ENCODE results near the gene SNURF.
"Not testable (repeated sequence)": the region's sequence is repeated elsewhere in the genome, so short reads cannot be mapped to it uniquely, and the experiment has no call there.

The SNURF gene

DNA sequence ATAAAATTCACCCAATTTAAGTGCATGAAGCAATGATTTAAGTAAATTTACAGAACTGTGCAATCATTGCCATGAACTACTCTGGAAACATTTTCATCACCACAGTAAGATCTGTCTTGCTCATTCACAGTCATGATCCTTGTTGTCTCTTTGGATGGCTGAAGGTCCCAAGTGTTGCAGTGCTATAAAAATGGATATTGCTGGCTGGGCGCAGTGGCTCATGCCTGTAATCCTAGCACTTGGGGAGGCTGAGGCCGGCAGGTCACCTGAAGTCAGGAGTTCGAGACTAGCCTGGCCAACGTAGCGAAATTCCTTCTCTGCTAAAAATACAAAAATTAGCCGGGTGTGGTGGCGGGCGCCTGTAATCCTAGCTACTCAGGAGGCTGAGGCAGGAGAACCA is 17.0 kb downstream of the SNURF start:
- DNase-seq: no peak

DNA sequence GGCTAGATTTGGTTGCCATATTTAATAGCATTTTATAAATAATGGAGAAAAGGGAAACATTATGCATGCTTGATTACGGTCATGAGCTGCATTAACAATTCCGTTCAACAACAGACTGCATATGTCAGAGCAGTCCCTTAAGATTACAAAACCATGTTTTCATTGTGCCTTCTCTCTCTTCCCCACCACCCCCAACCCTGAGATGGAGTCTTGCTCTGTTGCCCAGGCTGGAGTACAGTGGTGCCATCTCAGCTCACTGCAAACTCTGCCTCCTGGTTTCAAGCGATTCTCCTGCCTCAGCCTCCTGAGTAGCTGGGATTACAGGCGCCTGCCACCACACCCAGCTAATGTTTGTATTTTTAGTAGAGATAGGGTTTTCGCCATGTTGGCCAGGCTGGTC is 17.9 kb downstream of the SNURF start:
- DNase-seq: not testable (repeated sequence)

DNA sequence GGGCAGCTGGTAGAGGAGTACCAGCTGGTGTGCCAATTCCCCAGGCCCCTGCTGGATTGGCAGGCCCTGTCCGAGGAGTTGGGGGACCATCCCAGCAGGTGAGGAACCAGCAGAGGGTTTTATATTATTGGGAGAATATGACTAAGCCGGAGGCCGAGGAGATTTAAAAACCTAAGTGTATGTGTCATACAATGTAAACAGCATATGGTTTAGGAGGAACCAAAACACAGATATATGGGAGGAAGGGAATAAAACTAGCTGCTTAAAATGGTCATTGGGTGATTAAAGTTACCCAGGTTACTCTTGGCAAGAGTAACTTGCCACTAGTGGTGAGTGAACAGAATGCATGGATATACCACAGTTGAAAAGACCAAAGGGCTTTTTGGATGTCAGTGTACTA is 22.1 kb downstream of the SNURF start:
- DNase-seq: no peak

DNA sequence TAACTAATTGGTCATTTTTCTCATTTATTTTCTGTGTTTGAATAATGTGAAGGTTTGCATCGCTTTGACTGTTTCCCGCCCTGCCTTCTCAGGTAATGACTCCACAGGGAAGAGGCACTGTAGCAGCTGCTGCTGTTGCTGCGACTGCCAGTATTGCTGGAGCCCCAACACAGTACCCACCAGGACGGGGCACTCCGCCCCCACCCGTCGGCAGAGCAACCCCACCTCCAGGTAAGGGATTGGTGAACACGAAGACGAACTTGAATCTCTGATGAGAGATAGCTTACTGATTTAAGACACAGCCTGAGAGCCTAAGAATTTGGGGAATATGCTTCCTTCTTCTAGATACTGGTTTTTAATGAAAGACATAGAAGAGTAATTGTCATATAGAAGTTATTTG is 22.9 kb downstream of the SNURF start:
- no peak for DNase-seq

DNA sequence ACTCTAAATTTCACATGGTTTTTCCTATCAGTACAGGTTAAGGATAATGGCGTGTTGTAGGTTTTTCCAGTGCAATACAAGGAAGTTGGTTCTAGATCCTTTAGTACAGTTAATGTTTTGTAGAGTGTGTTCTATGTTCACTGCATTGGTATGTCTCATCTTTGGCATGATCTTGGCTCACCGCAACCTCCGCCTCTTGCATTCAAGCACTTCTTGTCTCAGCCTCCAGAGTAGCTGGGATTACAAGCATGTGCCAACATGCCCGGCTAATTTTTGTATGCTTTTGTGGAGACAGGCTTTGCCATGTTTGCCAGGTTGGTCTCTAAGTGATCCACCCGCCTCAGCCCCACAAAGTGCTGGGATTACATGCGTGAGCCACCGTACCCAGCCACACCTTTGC is 30.4 kb downstream of the SNURF start:
- DNase-seq: no peak

DNA sequence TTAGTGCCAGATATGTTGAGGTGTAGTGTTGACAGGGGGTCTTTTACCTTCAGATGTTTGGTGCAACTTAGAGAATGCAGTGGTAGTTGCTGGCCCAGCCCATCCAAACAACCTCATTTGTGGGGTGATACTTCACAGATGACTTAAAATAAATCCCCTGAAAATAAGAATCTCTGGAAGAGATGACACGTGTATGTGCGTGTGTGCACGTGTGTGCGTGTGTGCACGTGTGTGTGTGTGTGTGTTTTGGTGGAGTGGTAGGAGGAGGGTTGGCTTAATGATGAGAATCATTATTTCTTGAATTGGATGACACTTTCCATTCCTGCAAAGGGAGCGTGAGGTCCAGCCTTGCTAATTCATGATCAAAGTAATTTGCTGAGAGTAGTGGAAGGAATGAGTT is 31.9 kb downstream of the SNURF start:
- no peak for DNase-seq

All from islet precursor cell (in vitro differentiated cells).